Body of pancreas (tissue), 4 donors: ENCODE results near the gene CASTOR1.

Experiments
- CTCF ChIP-seq, 7 experiments: fragments of 450-650 bp in 4 of 7; fragments of 200-600 bp in 3 of 7; sonication (generic) in 3 of 7; IDR thresholded peaks; one replicate each; pipeline ENCODE4 v1.5.1; 2016 to 2019; ENCODE audit warnings: antibody characterized with exemption in 7 of 7
- POLR2A ChIP-seq, 3 donors: fragments of 450-650 bp; IDR thresholded peaks; one replicate each; pipeline ENCODE4 v1.6.1; 2016; ENCODE audit warnings: antibody characterized with exemption in 3 of 3, mild to moderate bottlenecking in 2 of 3

GRCh38 chr22:30320021-30320556 lies 30.8 kb upstream of the CASTOR1 start:
- TF ChIP-seq CTCF (IDR thresholded peaks at IDR 0.05) (no peak), POLR2A (IDR thresholded peaks at IDR 0.05) (no peak)
